Fibroblast of lung (primary cell): ENCODE data around the gene CYLD. TPM values are rescaled to one million over a fixed set of nuclear protein-coding genes. Genes with fewer than 3 reads are reported as not detected.

Source experiments
- DNase-seq, 2 donors: peaks; one replicate each; pipeline versions ENCODE4 v3.0.0 to v3.0.0-alpha.2; 2010; ENCODE audit warnings: low read depth in 2 of 2
- H2AFZ ChIP-seq: 2 replicates; pipeline ENCODE4 v1.5.1; 2012; ENCODE audit warnings: low read length, control low read depth, inconsistent platforms
- H3K27ac ChIP-seq: 2 replicates; pipeline ENCODE4 v1.5.1; 2011; ENCODE audit warnings: low read length, control low read depth; ENCODE audit not compliant: insufficient read depth
- H3K27me3 ChIP-seq: 2 replicates; pipeline ENCODE4 v1.5.1; 2011; ENCODE audit warnings: mild to moderate bottlenecking, low read length; ENCODE audit not compliant: control insufficient read depth, insufficient read depth
- H3K36me3 ChIP-seq: 2 replicates; pipeline ENCODE4 v1.5.1; 2011; ENCODE audit warnings: low read length; ENCODE audit not compliant: control insufficient read depth, insufficient read depth
- H3K4me1 ChIP-seq: 2 replicates; pipeline ENCODE4 v1.5.1; 2011; ENCODE audit warnings: low read length; ENCODE audit not compliant: control insufficient read depth, insufficient read depth; ENCODE audit errors: extremely low read depth
- H3K4me2 ChIP-seq: 2 replicates; pipeline ENCODE4 v1.5.1; 2011; ENCODE audit warnings: low read length, control low read depth; ENCODE audit not compliant: insufficient read depth; ENCODE audit errors: extremely low read depth
- H3K4me3 ChIP-seq, 4 experiments: fragments of 200-600 bp in 1 of 4; sonication (generic) in 1 of 4; replicated peaks in 1 of 4; 2 replicates each; pipeline ENCODE4 v1.5.1; 2011 to 2016; ENCODE audit warnings: low read length in 4 of 4, low read depth in 3 of 4, mild to moderate bottlenecking in 3 of 4, control low read depth in 2 of 4, inconsistent platforms in 1 of 4, mixed read lengths in 1 of 4; ENCODE audit not compliant: insufficient read depth in 1 of 4; ENCODE audit errors: control extremely low read depth in 1 of 4
- H3K79me2 ChIP-seq: 2 replicates; pipeline ENCODE4 v1.5.1; 2012; ENCODE audit warnings: mild to moderate bottlenecking, low read length, inconsistent platforms; ENCODE audit not compliant: control insufficient read depth, insufficient read depth
- H3K9ac ChIP-seq: 2 replicates; pipeline ENCODE4 v1.5.1; 2011; ENCODE audit warnings: mild to moderate bottlenecking, low read length, control low read depth; ENCODE audit not compliant: insufficient read depth
- H3K9me3 ChIP-seq: 2 replicates; pipeline ENCODE4 v1.5.1; 2012; ENCODE audit warnings: low read depth, low read length; ENCODE audit not compliant: control insufficient read depth, insufficient read depth
- H4K20me1 ChIP-seq: 2 replicates; pipeline ENCODE4 v1.5.1; 2011; ENCODE audit warnings: low read length; ENCODE audit not compliant: control insufficient read depth, insufficient read depth; ENCODE audit errors: extremely low read depth
- EZH2 ChIP-seq: IDR thresholded peaks from 2 replicates; pipeline ENCODE4 v1.5.1; 2012; ENCODE audit warnings: low read length, control low read depth, mild to moderate bottlenecking; ENCODE audit errors: missing control alignments
- polyA plus RNA-seq, 2 donors: library from polyadenylated mRNA; depleted of rRNA in 1 of 2; stranded (reverse) in 1 of 2; unstranded in 1 of 2; fragments of >200 nt; gene quantifications; 2 replicates each; pipeline ENCODE4 v1.2.1, GENCODE V29; 2011 to 2012; ENCODE audit warnings: missing spikeins in 1 of 2
- total RNA-seq: library from RNA; depleted of rRNA; stranded (reverse); fragments of >200 nt; gene quantifications from 2 replicates; pipeline ENCODE4 v1.2.1, GENCODE V29; 2014
- TF ChIP-seq, protein P1 (sequence below), 2 donors: IDR thresholded peaks in 1 of 2; conservative IDR thresholded peaks in 1 of 2; 1 replicate in 1 of 2; 2 replicates in 1 of 2; pipeline ENCODE4 v1.5.1; 2011 to 2012; ENCODE audit warnings: low read length in 2 of 2, control low read depth in 1 of 2, inconsistent platforms in 1 of 2, low read depth in 1 of 2, mild to moderate bottlenecking in 1 of 2

CYLD gene
- total and polyA plus RNA-seq, 2 donors (not counting 1 experiment from before 2014, with no cell fraction given), result 22.1 to 66.7 TPM

DNA sequence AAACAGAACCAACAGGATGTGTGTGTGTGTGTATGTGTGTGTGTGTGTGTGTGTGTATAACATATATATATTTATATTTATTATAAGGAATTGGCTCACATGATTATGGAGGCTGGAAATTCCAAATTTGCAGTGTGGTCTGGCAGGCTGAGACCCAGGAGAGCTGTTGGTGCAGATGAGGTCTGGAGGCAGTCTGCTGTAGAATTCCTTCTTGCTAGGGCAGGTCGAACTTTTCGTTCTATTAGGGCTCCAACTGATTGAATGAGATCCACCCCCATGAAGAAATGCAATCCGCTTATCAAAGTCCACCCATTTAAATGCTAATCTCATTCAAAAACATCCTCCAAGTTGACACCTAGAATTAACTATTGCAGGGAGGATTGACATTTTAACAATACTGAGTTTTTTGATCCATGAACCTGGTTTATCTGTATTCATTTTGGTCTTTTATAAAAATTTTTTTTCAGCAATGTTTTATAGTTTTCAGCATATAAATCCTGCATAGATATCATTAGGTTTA lies 85.0 kb downstream of the CYLD start:
- no peaks in the 10 kb centered on the region for H3K79me2 ChIP-seq
- no peak for DNase-seq
- H3K9me3 ChIP-seq, result no peaks in the 10 kb centered on the region
- H3K4me1 ChIP-seq, result no peaks in the 10 kb centered on the region
- H3K27me3 ChIP-seq, result no peaks in the 10 kb centered on the region
- no peak overlapping the region for H3K9ac ChIP-seq
- no peak overlapping the region for H2AFZ ChIP-seq
- H4K20me1 ChIP-seq, result no peaks in the 10 kb centered on the region
- no peak overlapping the region for H3K4me2 ChIP-seq
- no peaks in the 10 kb centered on the region for H3K36me3 ChIP-seq
- H3K27ac ChIP-seq, result no peak overlapping the region
- H3K4me3 ChIP-seq, result no peak overlapping the region
- TF ChIP-seq, protein P1, sequence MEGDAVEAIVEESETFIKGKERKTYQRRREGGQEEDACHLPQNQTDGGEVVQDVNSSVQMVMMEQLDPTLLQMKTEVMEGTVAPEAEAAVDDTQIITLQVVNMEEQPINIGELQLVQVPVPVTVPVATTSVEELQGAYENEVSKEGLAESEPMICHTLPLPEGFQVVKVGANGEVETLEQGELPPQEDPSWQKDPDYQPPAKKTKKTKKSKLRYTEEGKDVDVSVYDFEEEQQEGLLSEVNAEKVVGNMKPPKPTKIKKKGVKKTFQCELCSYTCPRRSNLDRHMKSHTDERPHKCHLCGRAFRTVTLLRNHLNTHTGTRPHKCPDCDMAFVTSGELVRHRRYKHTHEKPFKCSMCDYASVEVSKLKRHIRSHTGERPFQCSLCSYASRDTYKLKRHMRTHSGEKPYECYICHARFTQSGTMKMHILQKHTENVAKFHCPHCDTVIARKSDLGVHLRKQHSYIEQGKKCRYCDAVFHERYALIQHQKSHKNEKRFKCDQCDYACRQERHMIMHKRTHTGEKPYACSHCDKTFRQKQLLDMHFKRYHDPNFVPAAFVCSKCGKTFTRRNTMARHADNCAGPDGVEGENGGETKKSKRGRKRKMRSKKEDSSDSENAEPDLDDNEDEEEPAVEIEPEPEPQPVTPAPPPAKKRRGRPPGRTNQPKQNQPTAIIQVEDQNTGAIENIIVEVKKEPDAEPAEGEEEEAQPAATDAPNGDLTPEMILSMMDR (conservative IDR thresholded peaks at IDR 0.05 in 1 of 2, IDR thresholded peaks at IDR 0.05 in 1 of 2; ENCODE audit: low read depth in 1 of 2, low read length in 2 of 2), result no peak

GRCh38 chr16:50828164-50828702 lies 86.3 kb downstream of the CYLD start:
- no peak overlapping the region for H3K4me3 ChIP-seq
- H3K79me2 ChIP-seq, result no peaks in the 10 kb centered on the region
- H3K36me3 ChIP-seq, result no peaks in the 10 kb centered on the region
- no peaks in the 10 kb centered on the region for H3K27me3 ChIP-seq
- H4K20me1 ChIP-seq, result no peaks in the 10 kb centered on the region
- no peak overlapping the region for H3K27ac ChIP-seq
- no peak for DNase-seq
- no peaks in the 10 kb centered on the region for H3K9me3 ChIP-seq
- H3K9ac ChIP-seq, result no peak overlapping the region
- H3K4me2 ChIP-seq, result no peak overlapping the region
- no peak overlapping the region for H2AFZ ChIP-seq
- no peaks in the 10 kb centered on the region for H3K4me1 ChIP-seq
- TF ChIP-seq, protein P1 (conservative IDR thresholded peaks at IDR 0.05 in 1 of 2, IDR thresholded peaks at IDR 0.05 in 1 of 2; ENCODE audit: low read depth in 1 of 2, low read length in 2 of 2), result no peak
- TF ChIP-seq EZH2, result no peak

GRCh38 chr16:50830698-50831097 lies 88.8 kb downstream of the CYLD start:
- Histone ChIP-seq H3K4me1 (no peaks in the 10 kb centered on the region), H4K20me1 (no peaks in the 10 kb centered on the region), H3K4me2 (no peak overlapping the region), H3K36me3 (no peaks in the 10 kb centered on the region), H2AFZ (no peak overlapping the region), H3K27me3 (no peaks in the 10 kb centered on the region), H3K9ac (no peak overlapping the region), H3K9me3 (no peaks in the 10 kb centered on the region), H3K27ac (no peak overlapping the region), H3K79me2 (no peaks in the 10 kb centered on the region), H3K4me3 (no peak overlapping the region)
- no peak for DNase-seq
- TF ChIP-seq, protein P1 (conservative IDR thresholded peaks at IDR 0.05 in 1 of 2, IDR thresholded peaks at IDR 0.05 in 1 of 2; ENCODE audit: low read depth in 1 of 2, low read length in 2 of 2), result no peak
- TF ChIP-seq EZH2, result no peak
